HG02943 (cell line): ENCODE measurements around the gene QSER1.

ENCODE experiments used
- ATAC-seq: cut with Tn5 transposase; IDR thresholded peaks from one replicate; pipeline ENCODE4 v1.9.1; 2021; ENCODE audit warnings: mild to moderate bottlenecking, low read depth, moderate library complexity; ENCODE audit not compliant: unreplicated experiment

The QSER1 gene

DNA sequence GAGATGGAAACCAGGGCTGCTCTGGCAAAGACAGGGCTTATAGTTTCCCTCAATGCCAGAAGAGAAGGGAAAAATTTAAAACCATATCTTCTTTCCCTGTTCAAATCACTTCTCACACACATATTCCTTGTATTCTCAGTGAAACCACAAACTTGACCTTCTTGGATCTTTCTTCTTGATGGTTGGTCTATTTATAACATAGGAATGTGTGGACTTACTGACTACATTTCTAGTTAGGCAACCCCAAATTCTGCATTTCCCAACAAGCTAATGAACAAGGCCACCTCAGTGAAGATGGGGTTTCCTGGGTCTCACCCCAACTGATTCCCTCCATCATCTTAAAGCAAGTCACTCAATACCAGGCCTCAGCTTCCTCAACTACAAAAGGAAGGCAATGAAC, 3.8 kb upstream of the QSER1 start:
- no peak for ATAC-seq

DNA sequence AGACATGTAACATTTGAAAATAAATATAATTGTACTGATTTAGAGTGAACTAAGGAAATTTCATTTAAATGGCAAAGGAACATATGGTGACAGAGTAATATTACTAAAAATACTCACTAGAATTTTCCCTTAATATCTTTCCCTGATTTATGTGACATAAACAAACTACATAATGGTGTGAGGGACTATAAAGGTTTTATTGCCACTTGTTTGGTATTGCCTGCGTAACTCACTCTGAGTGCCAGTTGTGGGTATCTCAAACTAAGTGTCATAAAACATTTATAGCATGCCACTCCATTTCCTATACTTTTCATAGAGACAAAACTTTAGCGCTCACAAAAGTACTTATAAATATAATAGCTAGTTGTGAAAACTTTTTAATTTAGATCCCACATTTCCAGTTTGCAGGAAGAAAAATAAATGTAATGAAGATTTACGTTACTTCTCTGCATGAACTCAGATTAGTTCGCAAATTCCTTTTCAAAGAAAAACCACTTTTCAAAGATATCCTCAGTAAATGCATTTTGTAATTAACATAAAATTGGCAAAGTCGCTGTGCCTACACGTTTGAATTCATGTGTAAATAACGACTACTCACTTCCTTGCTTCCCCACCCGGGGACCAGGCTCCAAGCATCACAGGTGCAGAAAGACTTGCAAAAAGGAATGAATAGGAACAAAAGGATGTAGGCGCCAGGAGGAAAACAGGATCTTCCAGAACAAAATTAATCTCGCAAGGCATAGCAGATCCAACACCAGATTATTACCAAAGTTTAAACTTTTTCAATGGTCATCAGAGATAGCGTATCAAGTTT, 1.6 kb upstream of the QSER1 start:
- no peak for ATAC-seq

DNA sequence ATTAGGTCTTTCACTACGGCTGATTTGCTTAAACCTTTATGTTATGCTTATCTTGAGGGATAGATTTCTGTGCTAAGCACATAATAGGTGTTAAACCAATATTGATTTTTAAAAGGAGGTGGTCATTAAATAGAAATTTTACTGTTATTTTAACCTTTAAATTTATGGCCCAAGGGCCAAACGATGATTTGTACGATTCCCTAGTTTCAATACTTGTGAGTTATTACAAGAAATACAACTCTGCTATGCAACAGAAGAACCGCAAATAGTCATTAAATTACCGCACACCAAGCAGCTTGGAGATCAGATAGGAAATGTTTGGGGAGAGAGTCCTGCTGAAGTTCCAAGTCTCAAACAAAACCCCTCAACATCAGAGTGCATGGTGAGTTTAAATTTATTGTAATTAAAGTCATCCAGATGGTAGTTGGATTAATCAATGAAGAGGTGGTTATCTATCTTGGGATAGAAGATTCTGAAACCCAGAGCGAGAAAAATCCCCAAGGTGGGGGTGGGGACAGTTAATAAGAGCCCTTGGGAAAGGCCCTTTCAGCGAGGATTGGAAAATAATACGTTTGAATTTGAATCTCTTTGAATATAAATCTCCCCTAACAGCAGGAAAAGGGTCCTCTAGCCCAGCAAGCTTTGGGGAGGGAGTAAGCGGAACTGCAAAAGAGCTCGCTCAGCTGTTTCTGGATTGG, 805 bp upstream of the QSER1 start:
- no peak for ATAC-seq

DNA sequence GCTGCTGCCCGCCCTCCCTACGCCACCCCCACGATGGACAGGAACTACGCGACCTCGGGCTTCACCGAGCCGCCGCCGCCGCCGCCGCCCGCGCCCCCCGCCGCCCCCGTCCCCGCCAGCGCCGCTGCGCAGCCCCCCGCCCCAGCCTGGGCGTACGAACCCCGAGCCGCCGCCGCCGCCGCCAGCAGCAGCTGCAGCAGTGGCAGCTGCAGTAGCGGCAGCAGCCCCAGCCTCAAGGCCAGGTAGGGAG, 407 bp downstream of the QSER1 start:
- ATAC-seq, result no peak

DNA sequence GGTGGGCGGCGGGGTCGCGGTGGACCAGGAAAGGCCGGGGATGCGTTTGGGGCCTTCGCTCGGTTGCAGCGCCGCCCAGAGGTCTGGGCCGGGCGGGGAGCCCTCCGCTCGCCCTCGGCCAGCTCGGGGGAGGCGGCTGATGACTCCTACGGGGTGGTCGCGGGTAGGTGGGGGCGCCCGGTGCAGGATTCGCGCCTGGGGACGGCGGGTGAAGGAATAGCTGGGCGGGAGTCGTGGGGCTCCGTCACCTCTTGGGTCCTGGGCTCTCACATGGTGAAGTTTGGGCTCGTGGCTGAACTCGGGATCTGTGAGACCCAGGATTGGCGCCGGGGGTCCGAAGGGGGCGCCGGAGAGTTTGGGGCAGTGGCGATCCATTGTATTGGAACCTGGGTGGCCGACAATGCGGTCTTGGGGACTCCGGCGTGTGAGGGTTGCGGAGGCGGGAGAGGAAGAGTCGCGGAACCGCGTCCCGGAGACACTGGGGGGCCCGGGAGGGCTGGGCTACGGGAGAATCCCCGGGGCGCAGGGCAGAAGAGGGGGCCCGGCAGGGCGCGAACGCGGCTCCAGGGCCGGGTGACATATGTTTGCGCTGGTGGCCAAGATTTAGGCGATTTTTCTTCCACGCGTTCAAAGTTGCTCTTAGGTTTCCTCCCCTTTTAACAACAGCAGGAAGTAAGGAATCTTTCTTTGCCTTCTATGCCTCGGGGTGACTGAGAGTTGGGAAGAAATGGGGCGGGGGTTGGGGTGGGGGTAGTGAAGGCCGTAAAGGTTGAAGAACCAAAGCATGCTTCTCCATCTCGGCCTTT, 935 bp downstream of the QSER1 start:
- ATAC-seq, result peak; percentile 36

DNA sequence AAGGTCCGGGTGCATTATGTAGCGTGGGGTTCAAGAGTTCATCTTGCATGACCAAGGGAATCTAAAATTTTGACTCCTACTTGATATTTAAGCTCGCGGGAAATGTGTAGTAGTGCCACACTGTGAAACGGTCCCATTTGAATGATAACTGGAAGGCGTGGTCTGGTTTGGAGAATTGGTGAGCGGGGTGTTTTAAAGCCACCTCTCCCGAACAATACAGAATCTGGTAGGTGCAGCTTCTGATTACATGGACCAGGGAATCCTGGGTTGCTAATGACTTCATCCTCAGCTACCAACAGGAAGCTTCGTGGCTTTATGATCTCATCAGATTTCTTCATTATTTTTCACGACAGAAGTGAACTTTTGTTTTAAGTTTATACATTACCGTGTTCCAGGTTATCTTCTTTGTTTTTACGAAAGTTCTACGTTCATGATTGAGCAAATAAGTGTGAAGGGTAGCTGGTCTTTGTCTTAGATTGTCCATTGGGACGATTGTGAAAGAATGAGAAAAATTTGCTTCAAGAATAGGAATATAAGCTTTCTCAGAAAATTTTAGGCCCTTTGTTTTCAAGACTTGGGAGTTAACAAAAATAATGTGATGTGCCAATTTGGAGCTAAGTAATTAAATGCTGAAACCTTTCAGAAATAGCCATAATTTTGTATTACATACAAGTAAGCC, 1.7 kb downstream of the QSER1 start:
- ATAC-seq, result no peak

DNA sequence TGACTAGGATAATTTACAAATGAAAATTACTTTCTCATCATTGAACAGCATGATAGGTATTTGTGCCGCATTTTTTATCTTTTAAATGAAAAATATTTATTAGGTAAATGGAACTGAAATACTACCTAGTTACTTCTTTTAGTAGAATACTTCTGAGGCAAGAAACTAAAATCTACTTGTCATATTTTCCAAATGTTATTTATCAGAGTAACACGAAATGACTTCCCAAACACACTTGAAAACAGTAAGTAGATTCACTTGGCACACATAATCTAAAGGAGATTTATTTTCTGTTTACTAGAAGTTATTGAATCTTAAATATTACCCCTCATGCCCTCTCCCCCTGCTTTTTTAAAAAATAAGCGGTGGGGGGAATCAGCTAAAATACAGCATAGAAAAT, 2.3 kb downstream of the QSER1 start:
- ATAC-seq, result no peak

DNA sequence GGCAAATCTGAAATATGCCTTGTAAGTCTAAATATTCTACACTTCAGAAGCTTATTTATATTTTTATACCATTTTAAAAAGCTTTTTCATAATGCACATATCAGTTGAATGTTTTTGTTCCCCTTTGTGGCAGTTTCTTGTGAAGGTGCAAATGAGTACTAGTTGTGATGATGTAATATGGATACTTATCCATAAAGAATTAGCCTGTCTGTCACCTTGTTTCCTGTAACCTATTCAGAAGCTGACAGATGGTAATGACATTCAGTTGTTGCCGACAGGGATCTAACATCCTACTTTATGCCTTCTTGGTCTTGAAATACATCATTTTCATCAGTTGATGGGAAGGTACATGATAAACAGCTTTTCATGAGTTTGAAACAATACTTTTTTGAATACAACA, 2.9 kb downstream of the QSER1 start:
- no peak for ATAC-seq

DNA sequence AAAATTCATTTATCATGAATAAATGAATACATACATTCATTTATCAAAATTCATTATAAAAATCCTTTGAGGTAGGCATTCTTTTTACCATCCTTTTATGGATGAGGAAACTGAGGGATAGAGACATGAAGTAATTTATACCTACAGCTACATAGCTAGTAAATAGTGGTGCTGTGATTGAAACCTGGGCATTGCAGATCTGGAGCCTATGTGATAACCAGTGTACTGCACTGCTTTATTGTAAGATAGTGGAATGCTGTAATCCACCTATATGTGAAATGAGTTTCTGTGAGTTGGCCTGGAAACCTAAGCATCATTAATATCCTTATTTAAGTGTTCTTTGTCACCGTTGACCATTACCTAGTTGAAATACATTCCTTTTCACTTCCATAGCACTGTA, 4.5 kb downstream of the QSER1 start:
- no peak for ATAC-seq

DNA sequence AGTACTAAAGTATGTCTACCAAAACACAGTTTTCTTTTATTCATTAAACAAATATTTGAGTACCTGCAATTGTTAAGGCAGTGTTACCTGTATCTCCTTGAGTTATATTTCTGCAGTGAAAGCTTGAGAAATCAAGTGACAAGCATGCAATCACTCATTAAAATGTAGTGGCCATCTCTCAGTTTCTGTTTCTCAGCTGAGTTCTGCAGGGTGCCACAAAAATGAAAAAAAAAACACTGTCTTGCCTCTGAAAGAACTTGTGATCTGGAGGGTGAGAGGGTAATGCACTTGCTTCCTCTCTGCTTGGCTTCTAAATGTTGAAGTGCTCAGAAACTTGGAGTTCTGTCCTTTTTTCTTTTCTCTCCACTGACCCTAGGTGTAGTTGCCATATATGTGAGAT, 6.8 kb downstream of the QSER1 start:
- peak; percentile 70 for ATAC-seq

DNA sequence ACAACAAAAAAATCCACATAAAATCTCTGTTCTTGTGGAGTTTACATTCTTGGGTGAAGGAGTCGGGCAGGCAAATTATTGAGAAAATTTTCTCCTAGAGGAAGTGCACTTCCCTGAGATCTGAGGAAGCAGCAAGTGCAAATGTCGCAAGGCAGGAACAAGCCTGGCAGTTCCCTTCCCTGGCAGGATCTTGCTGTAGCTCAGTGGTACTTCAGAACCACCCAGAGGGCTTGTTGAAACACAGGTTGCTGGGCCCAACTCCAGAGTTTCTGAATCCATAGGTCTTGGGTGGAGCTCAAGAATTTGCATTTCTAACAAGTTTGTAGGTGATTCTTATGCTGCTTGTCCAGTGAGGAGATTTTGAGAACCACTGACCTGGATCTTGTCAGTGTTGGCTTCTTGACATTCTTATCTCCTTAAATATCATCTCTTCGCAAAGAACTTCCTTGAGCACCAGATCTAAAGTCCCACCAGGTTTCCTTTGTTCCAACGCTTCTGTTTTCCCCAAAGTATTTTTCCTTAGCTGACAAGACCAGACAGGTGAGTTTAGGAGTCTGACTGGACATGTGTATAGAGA, 9.6 kb downstream of the QSER1 start:
- no peak for ATAC-seq

DNA sequence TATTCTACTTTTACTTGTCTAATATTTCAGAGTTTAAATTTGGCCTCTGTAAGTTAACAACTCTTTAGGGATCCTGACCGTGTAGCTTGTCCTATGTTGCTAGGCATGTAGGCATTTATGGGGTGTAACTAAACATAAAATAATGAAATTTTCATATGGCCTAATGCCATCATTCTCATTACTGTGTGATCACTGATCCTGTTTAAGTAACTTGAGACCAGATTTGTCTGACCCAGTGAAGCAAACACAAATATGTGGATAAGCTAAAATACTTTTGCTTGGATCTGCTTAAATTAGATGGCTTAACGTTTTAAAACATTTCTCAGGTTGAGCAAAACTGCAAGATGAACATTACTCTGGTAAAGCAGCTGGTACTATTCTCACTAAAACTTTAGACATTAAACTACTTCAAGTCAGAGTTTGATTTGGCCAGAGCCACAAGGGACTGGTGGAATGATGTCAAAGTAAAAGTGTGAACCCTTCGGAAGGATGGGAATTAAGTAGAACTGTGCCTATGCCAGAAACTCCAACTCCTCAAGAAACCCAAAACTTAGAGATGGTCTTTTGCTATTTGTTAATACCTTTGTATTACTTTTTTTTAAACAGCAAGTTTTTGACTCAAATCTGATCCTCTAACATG, 12.5 kb downstream of the QSER1 start:
- no peak for ATAC-seq

DNA sequence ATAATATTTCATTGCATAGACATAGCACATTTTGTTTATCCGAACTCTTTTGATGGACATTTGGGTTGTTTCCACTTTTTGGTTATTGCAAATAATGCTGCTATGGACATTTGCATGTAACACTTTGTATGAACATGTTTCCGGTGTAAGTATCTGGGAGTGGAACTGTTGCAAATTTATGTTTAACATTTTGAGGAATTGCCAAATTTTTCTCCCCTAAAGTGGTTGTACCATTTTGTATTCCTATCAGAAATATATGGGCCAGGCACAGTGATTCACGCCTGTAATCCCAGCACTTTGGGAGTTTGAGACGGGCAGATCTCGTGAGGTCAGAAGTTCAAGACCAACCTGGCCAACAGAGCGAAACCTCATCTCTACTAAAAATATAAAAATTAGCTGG, 16.0 kb downstream of the QSER1 start:
- no peak for ATAC-seq

DNA sequence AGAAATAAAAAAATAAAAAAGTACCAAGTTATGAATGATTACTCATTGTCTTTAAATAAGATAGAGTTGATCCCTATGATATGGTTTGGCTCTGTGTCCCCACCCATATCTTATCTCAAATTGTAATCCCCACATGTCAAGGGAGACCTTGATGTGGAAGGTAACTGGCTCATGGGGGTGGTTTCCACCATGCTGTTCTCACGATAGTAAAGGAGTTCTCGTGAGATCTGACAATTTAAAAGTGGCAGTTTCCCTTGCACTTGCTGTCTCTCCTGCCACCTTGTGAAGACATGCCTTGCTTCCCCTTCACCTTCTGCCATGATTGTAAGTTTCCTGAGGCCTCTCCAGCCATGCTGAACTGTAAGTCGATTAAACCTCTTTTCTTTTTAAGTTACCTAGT, 18.8 kb downstream of the QSER1 start:
- no peak for ATAC-seq

DNA sequence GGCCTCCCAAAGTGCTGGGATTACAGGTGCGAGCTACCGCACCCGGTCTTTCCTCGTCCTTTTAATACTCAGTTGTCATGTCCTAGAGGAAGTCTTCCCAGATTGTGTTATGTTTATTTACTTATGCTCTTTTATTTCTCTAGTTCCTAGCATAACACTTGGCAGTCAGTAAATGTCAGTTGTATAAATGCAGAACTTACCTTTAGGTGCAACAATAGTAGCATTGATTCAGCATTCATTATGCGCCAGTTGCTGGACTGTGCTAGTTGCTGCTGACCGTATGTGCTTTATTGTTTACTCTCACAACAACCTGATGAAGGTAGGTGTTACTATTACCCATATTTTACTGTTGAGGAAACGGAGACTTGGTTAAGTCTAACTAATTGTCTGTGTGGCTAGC, 20.8 kb downstream of the QSER1 start:
- no peak for ATAC-seq

DNA sequence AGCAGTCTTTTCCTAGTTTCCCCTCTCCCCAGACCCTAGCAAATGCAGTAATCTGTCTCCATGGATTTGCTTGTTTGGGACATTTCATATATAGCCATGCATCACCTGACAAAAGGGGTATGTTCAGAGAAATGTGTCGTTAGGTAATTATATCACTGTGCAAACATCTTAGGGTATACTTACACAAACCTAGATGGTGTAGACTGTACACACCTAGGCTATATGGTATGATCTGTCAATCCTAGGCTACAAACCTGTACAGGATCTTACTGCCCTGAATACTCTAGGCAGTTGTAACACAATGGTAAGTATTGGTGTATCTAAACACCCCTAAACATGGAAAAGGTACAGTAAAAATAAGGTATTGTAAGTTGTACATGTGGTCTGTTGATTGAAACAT, 23.8 kb downstream of the QSER1 start:
- no peak for ATAC-seq

DNA sequence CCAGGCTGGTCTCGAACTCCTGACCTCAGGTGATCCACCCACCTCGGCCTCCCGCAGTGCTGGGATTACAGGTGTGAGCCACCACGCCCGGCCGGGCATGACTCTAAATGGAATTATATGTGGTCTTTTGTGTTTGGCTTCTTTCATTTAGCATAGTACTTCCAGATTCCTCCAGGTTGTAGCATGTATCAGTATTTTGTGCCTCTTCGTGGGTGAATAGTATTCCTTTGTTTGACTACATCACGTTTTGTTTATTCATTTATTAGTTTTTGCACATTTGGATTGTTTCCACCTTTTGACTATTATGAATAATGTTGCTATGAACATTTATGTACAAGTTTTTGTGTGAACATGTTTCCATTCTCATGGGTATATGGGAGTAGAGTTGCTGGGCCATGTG, 24.4 kb downstream of the QSER1 start:
- ATAC-seq, result no peak

DNA sequence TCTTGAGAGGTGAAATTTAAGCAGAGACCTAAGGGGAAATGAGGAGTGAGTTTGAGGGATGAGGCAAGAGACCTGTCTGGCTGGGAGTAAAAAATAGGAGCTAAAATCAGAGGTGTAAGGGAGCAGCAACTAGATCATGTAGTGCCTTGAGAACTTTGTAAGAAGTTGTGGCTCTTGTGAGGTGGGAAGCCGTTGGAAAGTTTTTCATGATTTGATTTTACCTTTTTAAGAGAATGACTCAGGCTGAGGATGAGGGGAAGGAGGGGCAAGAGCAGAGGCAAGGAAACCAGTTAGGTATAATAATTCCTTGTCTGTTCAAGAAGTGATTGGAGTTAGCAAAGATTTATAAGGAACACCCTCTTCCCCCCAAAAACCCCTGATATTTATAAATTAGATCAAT, 25.8 kb downstream of the QSER1 start:
- ATAC-seq, result no peak

DNA sequence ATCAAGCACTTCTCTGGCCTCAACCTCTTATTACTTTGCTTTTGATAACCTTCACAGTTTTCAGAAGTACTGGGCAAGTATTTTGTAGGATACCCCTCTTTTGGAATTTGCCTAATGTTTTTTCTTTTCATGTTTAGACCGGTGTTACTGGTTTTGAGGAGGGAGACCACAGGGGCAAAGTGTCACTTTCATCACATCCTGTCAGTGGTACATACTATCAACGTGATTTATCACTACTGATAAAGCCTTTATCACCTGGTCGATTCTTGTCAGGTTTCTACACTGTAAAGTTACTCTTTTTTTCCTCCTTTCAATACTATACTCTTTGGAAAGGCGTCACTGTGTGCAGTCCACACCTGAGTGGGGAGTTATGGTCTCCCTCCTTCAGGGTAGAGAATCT, 26.7 kb downstream of the QSER1 start:
- ATAC-seq, result no peak

DNA sequence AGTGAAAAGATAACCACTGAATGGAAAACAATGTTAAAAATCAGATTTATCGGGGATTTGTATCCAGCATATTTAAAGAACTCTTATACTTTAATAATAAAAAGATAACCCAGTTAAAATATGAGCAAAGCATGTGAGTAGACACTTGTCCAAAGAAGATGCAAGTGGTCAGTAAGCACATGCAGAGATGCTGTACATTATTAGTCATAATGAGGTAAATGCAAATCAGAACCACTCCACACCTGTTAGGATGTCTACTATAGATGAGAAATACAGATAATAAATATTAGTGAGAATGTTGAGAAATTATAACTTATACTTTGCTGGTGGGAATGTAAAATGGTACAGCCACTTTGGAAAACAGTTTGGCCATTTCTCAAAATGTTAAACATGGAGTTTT, 28.0 kb downstream of the QSER1 start:
- no peak for ATAC-seq
